ENCODE results near the gene TAPT1.
A peak's percentile ranks its signal among the peaks of the same experiment; 100 is the strongest.

The TAPT1 gene

GRCh38 chr4:16245241-16245640, 19.0 kb upstream of the TAPT1 start:
- DNase-seq: no peak

GRCh38 chr4:16243285-16243684, 17.0 kb upstream of the TAPT1 start:
- no peak for DNase-seq

GRCh38 chr4:16240300-16240699, 14.0 kb upstream of the TAPT1 start:
- DNase-seq: no peak

GRCh38 chr4:16239086-16239485, 12.8 kb upstream of the TAPT1 start:
- no peak for DNase-seq

- no peak for DNase-seq
Observed at GRCh38 chr4:16238327-16238726, 12.1 kb upstream of the TAPT1 start.

GRCh38 chr4:16237715-16238114, 11.4 kb upstream of the TAPT1 start:
- peak; percentile 92 for DNase-seq

GRCh38 chr4:16236402-16237023, 10.2 kb upstream of the TAPT1 start:
- DNase-seq: no peak

- DNase-seq: no peak
Observed at GRCh38 chr4:16235209-16235608, 8.9 kb upstream of the TAPT1 start.

GRCh38 chr4:16233569-16234177, 7.4 kb upstream of the TAPT1 start:
- no peak for DNase-seq

GRCh38 chr4:16231570-16232245, 5.4 kb upstream of the TAPT1 start:
- no peak for DNase-seq

- no peak for DNase-seq
Observed at GRCh38 chr4:16230308-16230707, 4.0 kb upstream of the TAPT1 start.

- DNase-seq: no peak
Observed at GRCh38 chr4:16229604-16230003, 3.3 kb upstream of the TAPT1 start.

- peak; percentile 57 for DNase-seq
Observed at GRCh38 chr4:16227462-16227868, 1.2 kb upstream of the TAPT1 start.

GRCh38 chr4:16226816-16227461, 668 bp upstream of the TAPT1 start:
- DNase-seq: peak; percentile 35

GRCh38 chr4:16225167-16225862, 956 bp downstream of the TAPT1 start:
- peak; percentile 53 for DNase-seq

GRCh38 chr4:16224264-16225166, 1.8 kb downstream of the TAPT1 start:
- no peak for DNase-seq

GRCh38 chr4:16222957-16223527, 3.2 kb downstream of the TAPT1 start:
- DNase-seq: no peak

GRCh38 chr4:16218950-16219349, 7.3 kb downstream of the TAPT1 start:
- no peak for DNase-seq

- peak; percentile 47 for DNase-seq
Observed at GRCh38 chr4:16217300-16218051, 8.8 kb downstream of the TAPT1 start.

GRCh38 chr4:16213121-16213520, 13.2 kb downstream of the TAPT1 start:
- no peak for DNase-seq
